Measurements from ENCODE around the gene PTPRN2. TPM values are rescaled to one million over a fixed set of nuclear protein-coding genes. Genes with fewer than 3 reads are reported as not detected.

Gene PTPRN2
- total and polyA plus RNA-seq, 2 donors (not counting 3 experiments of a cell fraction or from before 2014, with no cell fraction given), result 0.62 to 0.88 TPM

DNA sequence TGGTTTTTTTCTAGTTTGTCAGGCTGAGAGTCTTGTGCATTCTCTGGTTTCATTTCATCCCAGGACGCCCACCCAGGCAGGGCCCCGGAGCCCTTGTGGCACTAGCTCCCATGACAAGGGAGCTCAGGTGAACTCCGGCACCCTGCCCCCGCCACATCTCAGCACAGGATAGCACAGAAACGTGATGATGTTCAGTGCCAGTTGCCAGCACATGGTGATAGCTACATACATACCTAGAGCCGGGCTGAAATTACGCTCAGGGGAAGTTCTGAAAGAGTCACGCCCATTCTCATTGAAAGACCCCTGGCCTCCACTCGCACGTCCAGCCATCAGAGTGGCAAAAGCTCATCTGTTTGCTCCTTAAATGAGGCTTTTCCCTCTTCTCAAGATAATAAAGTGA is 273.7 kb downstream of the PTPRN2 start:
- CTCF ChIA-PET, result no interaction called here

More for the DNA sequence above, 273.7 kb downstream of the PTPRN2 start:
- FAIRE-seq (no peak), DNase-seq (ENCODE audit: low read depth, low spot score) (no peak)
- Histone ChIP-seq H3K4me2 (ENCODE audit: insufficient read depth, low read length) (no peak overlapping the region), H3K4me1 (ENCODE audit: control insufficient read depth, extremely low read depth, insufficient read depth, low read length) (no peaks in the 10 kb centered on the region), H3K27me3 (ENCODE audit: control insufficient read depth in 2 of 2, insufficient read depth in 2 of 2, low read length in 2 of 2) (no peaks in the 10 kb centered on the region), H4K20me1 (replicated peaks; ENCODE audit: control insufficient read depth, extremely low read depth, insufficient read depth, low read length) (no peaks in the 10 kb centered on the region), H3K9ac (replicated peaks; ENCODE audit: extremely low read depth, insufficient read depth, low read length) (no peak overlapping the region), H3K36me3 (ENCODE audit: control insufficient read depth in 2 of 2, extremely low read depth in 1 of 2, insufficient read depth in 2 of 2, low read length in 2 of 2) (no peaks in the 10 kb centered on the region), H3K79me2 (ENCODE audit: control insufficient read depth, insufficient read depth, low read length) (no peaks in the 10 kb centered on the region), H3K9me1 (replicated peaks; ENCODE audit: control insufficient read depth, extremely low read depth, insufficient read depth, low read length) (no peaks in the 10 kb centered on the region), H3K27ac (ENCODE audit: insufficient read depth, low read depth, low read length) (no peak overlapping the region), H3K9me3 (replicated peaks; ENCODE audit: control insufficient read depth, insufficient read depth, low read length) (peaks cover 5% of the 10 kb centered on the region), H3K4me3 (replicated peaks in 1 of 3; ENCODE audit: insufficient read depth in 1 of 3, low read depth in 1 of 3, low read length in 3 of 3) (no peak overlapping the region), H2AFZ (ENCODE audit: low read depth, low read length) (no peak overlapping the region)
- dilution Hi-C loops (cut with MboI; ENCODE audit: extremely low pct_ligation_motif_present, low sequenced_read_pairs), result no loop called here
- TF ChIP-seq FOS (IDR thresholded peaks at IDR 0.05; ENCODE audit: borderline replicate concordance, insufficient read depth, low read length) (no peak), MYC (IDR thresholded peaks at IDR 0.05; ENCODE audit: low read depth, low read length) (no peak), POLR2A (IDR thresholded peaks at IDR 0.05; ENCODE audit: low read depth, low read length) (no peak), JUN (IDR thresholded peaks at IDR 0.05; ENCODE audit: borderline replicate concordance, insufficient read depth, insufficient read length, low read depth) (no peak), GATA2 (IDR thresholded peaks at IDR 0.05; ENCODE audit: insufficient read depth, insufficient read length, low read depth, low read length) (no peak), POLR2AphosphoS5 (IDR thresholded peaks at IDR 0.05; ENCODE audit: insufficient read depth, low read depth, low read length) (no peak), EZH2 (IDR thresholded peaks at IDR 0.05; ENCODE audit: borderline replicate concordance, low read depth, low read length, severe bottlenecking) (no peak)
- TF ChIP-seq, protein P1, sequence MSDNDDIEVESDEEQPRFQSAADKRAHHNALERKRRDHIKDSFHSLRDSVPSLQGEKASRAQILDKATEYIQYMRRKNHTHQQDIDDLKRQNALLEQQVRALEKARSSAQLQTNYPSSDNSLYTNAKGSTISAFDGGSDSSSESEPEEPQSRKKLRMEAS (IDR thresholded peaks at IDR 0.05; ENCODE audit: insufficient read depth, insufficient read length), result no peak
- TF ChIP-seq, protein P2, sequence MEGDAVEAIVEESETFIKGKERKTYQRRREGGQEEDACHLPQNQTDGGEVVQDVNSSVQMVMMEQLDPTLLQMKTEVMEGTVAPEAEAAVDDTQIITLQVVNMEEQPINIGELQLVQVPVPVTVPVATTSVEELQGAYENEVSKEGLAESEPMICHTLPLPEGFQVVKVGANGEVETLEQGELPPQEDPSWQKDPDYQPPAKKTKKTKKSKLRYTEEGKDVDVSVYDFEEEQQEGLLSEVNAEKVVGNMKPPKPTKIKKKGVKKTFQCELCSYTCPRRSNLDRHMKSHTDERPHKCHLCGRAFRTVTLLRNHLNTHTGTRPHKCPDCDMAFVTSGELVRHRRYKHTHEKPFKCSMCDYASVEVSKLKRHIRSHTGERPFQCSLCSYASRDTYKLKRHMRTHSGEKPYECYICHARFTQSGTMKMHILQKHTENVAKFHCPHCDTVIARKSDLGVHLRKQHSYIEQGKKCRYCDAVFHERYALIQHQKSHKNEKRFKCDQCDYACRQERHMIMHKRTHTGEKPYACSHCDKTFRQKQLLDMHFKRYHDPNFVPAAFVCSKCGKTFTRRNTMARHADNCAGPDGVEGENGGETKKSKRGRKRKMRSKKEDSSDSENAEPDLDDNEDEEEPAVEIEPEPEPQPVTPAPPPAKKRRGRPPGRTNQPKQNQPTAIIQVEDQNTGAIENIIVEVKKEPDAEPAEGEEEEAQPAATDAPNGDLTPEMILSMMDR (IDR thresholded peaks at IDR 0.05; ENCODE audit: extremely low read depth in 1 of 2, insufficient read depth in 1 of 2, low read depth in 1 of 2, low read length in 2 of 2), result no peak
- intact Hi-C loops (cut with micrococcal nuclease), result no loop called here
- POLR2A ChIA-PET, result no interaction called here
- BruUV-seq (replicated peaks), result no TSS peak

Measured in endothelial cell of umbilical vein (primary cell).